Stimulated activated effector memory CD8-positive, alpha-beta T cell treated with anti-CD3 and anti-CD28 coated beads, Interleukin-12 subunit alpha, Interleukin-12 subunit beta, amount 100 ng/mL, for 72 hours (primary cell): Measurements from ENCODE around the gene PISD.
"Not testable (repeated sequence)": the region's sequence is repeated elsewhere in the genome, so short reads cannot be mapped to it uniquely, and the experiment has no call there.

Source experiments
- ATAC-seq: fragments of 150-1000 bp; cut with Tn5 transposase; 2 replicates; pipeline ENCODE4 v1.10.0; 2021
- DNase-seq, 2 donors: peaks; one replicate each; pipeline ENCODE4 v3.0.0; 2021 to 2022; ENCODE audit warnings: low spot score in 2 of 2
- H3K27ac Mint-ChIP-seq: one replicate; pipeline ENCODE4 v1.8.0; 2022; ENCODE audit warnings: mild to moderate bottlenecking, mixed read lengths
- H3K36me3 Mint-ChIP-seq: one replicate; pipeline ENCODE4 v1.8.0; 2022; ENCODE audit warnings: mild to moderate bottlenecking, mixed read lengths
- H3K4me1 Mint-ChIP-seq: one replicate; pipeline ENCODE4 v1.8.0; 2022; ENCODE audit warnings: mixed read lengths
- H3K4me3 Mint-ChIP-seq: one replicate; pipeline ENCODE4 v1.8.0; 2022; ENCODE audit warnings: mild to moderate bottlenecking, mixed read lengths
- H3K9me3 Mint-ChIP-seq: one replicate; pipeline ENCODE4 v1.8.0; 2022; ENCODE audit warnings: mixed read lengths

The PISD gene

GRCh38 chr22:31668849-31669248 lies 6.8 kb upstream of the PISD start:
- ATAC-seq, H3K4me1 Mint-ChIP-seq, DNase-seq, H3K4me3 Mint-ChIP-seq, H3K9me3 Mint-ChIP-seq, H3K27ac Mint-ChIP-seq, H3K36me3 Mint-ChIP-seq: not testable (repeated sequence)

DNA sequence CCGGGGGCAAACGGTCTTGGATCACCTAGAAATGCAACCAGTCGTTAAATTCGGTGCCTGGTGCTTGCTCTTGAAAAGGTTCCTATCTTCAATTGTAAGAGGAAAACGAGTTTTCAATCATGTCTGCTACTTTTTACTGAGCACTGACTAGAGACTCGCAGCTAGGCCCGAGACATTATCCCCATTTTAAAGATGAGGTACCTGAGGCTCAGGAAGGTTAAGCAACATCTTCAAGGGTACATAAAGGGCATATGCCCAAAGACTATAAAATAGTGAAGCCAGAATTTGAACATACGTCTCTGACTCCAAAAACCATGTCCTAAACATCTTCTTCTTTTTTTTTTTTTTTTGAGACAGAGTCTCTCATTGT lies 638 bp upstream of the PISD start:
- Mint-ChIP-seq H3K4me1 (peaks cover 43% of the 10 kb centered on the region), H3K36me3 (peaks cover 20% of the 10 kb centered on the region), H3K27ac (peak overlapping the region; percentile 98), H3K4me3 (peak overlapping the region; percentile 97), H3K9me3 (no peaks in the 10 kb centered on the region)
- no peak for ATAC-seq
- DNase-seq, result no peak

GRCh38 chr22:31660860-31661341 lies 1.1 kb downstream of the PISD start:
- H3K36me3 Mint-ChIP-seq, result peaks cover 20% of the 10 kb centered on the region
- DNase-seq (peak in 1 of 2 donors; percentile 76), ATAC-seq (peak; percentile 81)
- peaks cover 51% of the 10 kb centered on the region for H3K4me1 Mint-ChIP-seq
- peak overlapping the region; percentile 98 for H3K27ac Mint-ChIP-seq
- H3K4me3 Mint-ChIP-seq, result peak overlapping the region; percentile 97
- not testable (repeated sequence) for H3K9me3 Mint-ChIP-seq

DNA sequence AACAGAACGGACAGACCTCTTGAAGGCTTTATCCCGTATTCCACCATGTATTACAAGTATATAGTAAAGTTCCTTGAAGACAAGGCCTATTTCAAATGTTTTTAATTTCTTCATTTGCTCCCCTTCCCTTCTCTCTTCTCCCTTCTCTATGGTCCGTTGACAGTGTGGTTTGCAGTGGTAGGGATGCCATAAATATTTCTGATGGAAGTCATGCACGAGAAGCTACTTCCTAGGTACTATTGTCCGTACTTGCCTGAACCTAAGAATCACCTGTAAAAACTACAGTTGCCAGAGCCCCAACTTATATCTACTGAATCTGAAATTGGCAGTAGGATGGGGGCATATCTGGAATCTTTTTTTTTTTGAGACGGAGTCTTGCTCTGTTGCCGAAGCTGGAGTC lies 2.8 kb downstream of the PISD start:
- no peak for ATAC-seq
- no peak overlapping the region for H3K4me3 Mint-ChIP-seq
- peaks cover 20% of the 10 kb centered on the region for H3K36me3 Mint-ChIP-seq
- no peak overlapping the region for H3K27ac Mint-ChIP-seq
- no peak for DNase-seq
- peaks cover 48% of the 10 kb centered on the region for H3K4me1 Mint-ChIP-seq
- H3K9me3 Mint-ChIP-seq, result no peaks in the 10 kb centered on the region

DNA sequence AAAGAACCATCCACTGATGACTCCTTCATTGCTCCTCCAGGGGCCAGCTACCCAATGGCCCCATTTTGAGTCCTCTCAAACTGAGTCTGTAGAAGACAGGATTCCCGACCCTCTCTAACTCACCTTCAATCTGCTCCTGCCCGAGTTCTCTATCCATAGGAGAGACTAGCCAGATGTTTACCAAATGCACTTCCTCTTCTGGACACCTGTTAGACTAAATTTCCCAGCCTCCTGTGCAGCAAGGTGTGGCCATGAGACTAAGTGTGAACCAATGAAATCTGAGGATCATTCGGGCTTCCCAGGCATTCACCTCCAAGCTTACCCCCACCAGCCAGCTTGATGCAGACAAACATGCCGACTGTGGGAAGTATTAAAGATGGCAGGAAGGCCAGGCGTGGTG lies 7.6 kb downstream of the PISD start:
- Mint-ChIP-seq H3K27ac (no peak overlapping the region), H3K4me1 (peaks cover 44% of the 10 kb centered on the region), H3K36me3 (peaks cover 14% of the 10 kb centered on the region), H3K4me3 (no peak overlapping the region), H3K9me3 (no peaks in the 10 kb centered on the region)
- ATAC-seq (no peak), DNase-seq (no peak)

GRCh38 chr22:31653944-31654343 lies 8.1 kb downstream of the PISD start:
- ATAC-seq (no peak), DNase-seq (no peak)
- Mint-ChIP-seq H3K4me1 (peaks cover 39% of the 10 kb centered on the region), H3K4me3 (no peak overlapping the region), H3K36me3 (peaks cover 18% of the 10 kb centered on the region), H3K27ac (no peak overlapping the region), H3K9me3 (no peaks in the 10 kb centered on the region)

GRCh38 chr22:31652911-31653684 lies 8.9 kb downstream of the PISD start:
- H3K4me3 Mint-ChIP-seq, result no peak overlapping the region
- ATAC-seq (no peak), DNase-seq (no peak)
- H3K9me3 Mint-ChIP-seq, result no peaks in the 10 kb centered on the region
- H3K27ac Mint-ChIP-seq, result no peak overlapping the region
- H3K4me1 Mint-ChIP-seq, result peaks cover 34% of the 10 kb centered on the region
- peaks cover 27% of the 10 kb centered on the region for H3K36me3 Mint-ChIP-seq

DNA sequence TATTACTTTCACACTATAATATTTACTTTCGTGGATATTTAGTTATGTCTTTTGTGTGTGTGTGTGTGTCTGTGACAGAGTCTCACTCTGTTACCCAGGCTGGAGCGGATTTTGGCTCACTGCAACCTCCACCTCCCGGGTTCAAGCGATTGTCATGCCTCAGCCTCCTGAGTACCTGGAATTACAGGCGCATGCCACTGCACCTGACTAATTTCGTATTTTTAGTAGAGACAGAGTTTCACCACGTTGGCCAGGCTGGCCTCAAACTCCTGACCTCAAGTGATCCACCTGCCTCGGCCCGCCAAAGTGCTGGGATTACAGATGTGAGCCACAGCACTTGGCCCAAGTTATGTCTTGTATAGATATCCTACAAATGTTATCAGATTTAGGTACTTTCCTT lies 9.9 kb downstream of the PISD start:
- DNase-seq, result no peak
- no peak for ATAC-seq
- Mint-ChIP-seq H3K36me3 (peaks cover 37% of the 10 kb centered on the region), H3K27ac (no peak overlapping the region), H3K9me3 (no peaks in the 10 kb centered on the region), H3K4me1 (peaks cover 36% of the 10 kb centered on the region), H3K4me3 (no peak overlapping the region)

DNA sequence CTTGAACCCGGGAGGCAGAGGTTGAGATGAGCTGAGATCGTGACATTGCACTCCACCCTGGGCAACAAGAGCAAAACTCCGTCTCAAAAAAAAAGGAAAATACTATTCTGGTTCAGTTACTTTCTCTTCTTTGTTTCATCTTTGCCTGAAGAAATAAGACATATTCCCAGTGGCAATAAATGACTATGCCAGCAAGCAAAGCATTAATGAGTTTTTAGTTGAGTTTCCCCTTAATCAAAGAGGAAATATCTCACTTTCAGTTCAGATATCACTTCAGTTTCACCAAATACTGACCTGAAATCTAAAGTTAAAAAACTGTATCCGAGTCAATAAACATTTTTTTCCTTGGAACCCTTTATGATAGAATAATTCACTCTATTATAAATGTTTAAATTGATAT lies 10.4 kb downstream of the PISD start:
- DNase-seq (no peak), ATAC-seq (no peak)
- Mint-ChIP-seq H3K9me3 (no peaks in the 10 kb centered on the region), H3K36me3 (peaks cover 40% of the 10 kb centered on the region), H3K4me3 (no peak overlapping the region), H3K4me1 (peaks cover 38% of the 10 kb centered on the region), H3K27ac (peak overlapping the region; percentile 40)

- Mint-ChIP-seq H3K36me3 (peaks cover 53% of the 10 kb centered on the region), H3K4me1 (peaks cover 44% of the 10 kb centered on the region), H3K9me3 (no peaks in the 10 kb centered on the region), H3K4me3 (no peak overlapping the region), H3K27ac (peak overlapping the region; percentile 34)
- ATAC-seq (no peak), DNase-seq (no peak)
Measured at GRCh38 chr22:31650391-31650790, 11.6 kb downstream of the PISD start.

DNA sequence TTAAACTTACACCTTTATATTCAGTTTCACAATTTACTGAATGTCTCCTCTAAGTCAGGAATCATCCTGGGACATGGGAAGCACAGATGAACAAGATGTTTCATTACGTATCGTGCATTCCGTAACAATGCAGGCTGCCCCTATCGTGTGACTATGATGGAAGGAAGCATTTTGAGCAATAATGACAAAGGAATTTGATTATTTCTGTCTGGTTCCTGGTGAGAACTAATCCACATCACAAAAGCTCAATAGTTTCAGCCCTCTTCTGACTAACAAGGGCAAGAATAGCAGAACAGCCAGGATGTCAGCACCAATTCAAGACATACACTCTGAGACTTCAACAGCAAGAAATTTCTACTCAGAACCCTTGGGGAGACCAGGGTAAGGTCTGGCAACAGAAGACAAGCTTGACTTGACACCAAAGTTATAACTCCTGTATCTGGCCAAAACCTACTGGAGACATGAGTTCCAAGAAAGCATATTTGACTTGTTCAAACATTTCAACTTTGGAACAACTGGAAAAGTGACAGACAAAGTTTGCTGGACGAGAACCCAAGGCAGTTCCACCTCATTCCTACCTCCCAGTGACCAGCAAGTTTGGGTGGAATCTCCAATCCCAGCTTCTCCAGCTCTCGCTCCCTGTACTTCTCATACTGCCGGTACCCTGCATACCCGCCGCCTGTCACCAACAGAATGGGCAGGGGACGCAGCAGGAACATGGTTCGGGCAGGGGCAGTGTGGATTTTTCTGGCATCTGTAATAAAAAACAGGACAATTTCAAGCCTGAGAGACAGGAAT lies 14.3 kb downstream of the PISD start:
- Mint-ChIP-seq H3K4me1 (peaks cover 29% of the 10 kb centered on the region), H3K4me3 (no peak overlapping the region), H3K36me3 (peaks cover 76% of the 10 kb centered on the region), H3K27ac (peak overlapping the region; percentile 85), H3K9me3 (no peaks in the 10 kb centered on the region)
- DNase-seq, result no peak
- no peak for ATAC-seq

DNA sequence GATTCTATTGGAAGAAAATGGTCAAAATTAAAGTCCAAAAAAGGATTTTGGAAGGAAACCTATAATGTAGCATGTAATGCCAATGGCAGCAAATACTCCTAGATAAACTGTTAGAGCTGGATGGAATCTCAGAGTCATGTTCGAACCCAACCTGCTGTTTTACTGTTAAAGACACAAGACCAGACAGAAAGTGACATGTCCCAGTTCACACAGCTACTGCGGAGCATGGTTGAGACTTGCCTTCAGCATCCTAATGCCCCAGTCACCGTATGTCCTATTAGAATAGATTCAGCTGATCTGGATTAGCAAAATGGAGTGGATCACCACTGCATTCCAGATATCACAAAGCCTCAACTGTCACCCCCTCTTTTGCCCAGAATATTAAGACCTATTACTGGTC lies 14.9 kb downstream of the PISD start:
- Mint-ChIP-seq H3K4me1 (peaks cover 29% of the 10 kb centered on the region), H3K4me3 (no peak overlapping the region), H3K27ac (peak overlapping the region; percentile 85), H3K36me3 (peaks cover 83% of the 10 kb centered on the region), H3K9me3 (no peaks in the 10 kb centered on the region)
- DNase-seq (no peak), ATAC-seq (no peak)

GRCh38 chr22:31646186-31647019 lies 15.6 kb downstream of the PISD start:
- H3K9me3 Mint-ChIP-seq, result no peaks in the 10 kb centered on the region
- peaks cover 26% of the 10 kb centered on the region for H3K4me1 Mint-ChIP-seq
- no peak overlapping the region for H3K4me3 Mint-ChIP-seq
- H3K36me3 Mint-ChIP-seq, result peaks cover 84% of the 10 kb centered on the region
- peak overlapping the region; percentile 85 for H3K27ac Mint-ChIP-seq
- no peak for DNase-seq
- ATAC-seq, result peak; percentile 93

DNA sequence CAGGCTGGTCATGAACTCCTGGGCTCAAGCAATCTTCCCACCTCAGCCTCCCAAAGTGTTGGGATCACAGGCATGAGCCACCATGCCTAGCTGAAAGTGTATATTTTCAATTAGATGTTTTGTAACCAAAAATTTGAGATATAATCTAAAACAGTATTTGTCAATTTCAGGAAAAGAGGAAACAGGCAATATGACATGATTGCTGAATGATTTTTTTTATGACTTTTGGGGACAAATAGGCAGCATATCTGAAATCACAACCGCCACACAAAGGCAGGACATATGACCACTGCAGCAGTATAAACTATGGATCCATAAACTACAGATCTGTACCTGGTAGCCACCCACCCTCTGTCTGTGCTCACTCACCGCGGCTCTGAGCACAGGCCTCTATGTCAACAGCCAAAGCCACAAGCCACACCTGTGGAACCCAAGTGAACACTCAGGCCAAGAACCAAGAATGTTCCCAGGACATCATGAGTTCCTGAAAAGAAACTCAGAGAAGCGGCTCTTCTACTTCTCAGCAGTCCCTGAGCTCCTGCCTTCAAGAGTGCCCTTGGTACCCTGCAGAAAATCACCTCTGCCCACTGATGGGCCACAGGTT lies 22.5 kb downstream of the PISD start:
- ATAC-seq, result peak; percentile 57
- Mint-ChIP-seq H3K36me3 (peaks cover 48% of the 10 kb centered on the region), H3K4me1 (peaks cover 50% of the 10 kb centered on the region), H3K27ac (peak overlapping the region; percentile 83), H3K9me3 (no peaks in the 10 kb centered on the region), H3K4me3 (peak overlapping the region; percentile 60)
- DNase-seq, result no peak
